GM18861 (cell line): Measurements from ENCODE around the gene TSEN34.
A peak's percentile ranks its signal among the peaks of the same experiment; 100 is the strongest.

Experiments
- ATAC-seq: cut with Tn5 transposase; IDR thresholded peaks from one replicate; pipeline ENCODE4 v1.9.1; 2021; ENCODE audit not compliant: unreplicated experiment

TSEN34 gene

DNA sequence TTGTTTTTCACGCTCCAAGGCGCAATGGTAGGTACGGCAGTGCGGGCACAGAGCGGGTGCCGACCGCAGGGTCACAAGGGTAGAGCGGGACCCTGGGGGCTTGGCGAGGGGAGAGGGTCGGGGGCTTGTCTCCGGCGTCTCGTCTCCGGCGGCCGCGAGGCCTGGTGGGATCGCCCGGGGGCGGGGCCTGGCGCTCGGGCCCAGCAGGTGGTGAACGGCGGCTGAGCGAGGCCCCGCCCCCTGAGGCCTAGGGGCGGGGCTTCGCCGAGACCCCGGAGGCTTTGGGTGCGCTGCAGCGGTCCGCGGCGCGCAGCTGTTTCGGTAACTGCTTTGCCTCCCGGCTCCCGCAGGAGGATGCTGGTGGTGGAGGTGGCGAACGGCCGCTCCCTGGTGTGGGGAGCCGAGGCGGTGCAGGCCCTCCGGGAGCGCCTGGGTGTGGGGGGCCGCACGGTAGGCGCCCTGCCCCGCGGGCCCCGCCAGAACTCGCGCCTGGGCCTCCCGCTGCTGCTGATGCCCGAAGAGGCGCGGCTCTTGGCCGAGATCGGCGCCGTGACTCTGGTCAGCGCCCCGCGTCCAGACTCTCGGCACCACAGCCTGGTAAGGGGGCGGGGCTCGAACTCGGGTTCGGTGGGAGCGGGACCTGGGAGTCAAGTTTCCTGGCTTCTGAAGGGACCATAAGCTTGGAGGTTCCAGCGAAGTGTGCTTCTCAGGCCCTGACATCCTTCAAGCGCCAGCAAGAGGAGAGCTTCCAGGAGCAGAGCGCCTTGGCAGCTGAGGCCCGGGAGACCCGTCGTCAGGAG lies at the start of gene TSEN34:
TSS of gene TSEN34 (plus strand) at position 298 of the 800 bp plus-strand sequence. CDS start at position 355, 57 bp downstream.
- peak; percentile 20 for ATAC-seq

DNA sequence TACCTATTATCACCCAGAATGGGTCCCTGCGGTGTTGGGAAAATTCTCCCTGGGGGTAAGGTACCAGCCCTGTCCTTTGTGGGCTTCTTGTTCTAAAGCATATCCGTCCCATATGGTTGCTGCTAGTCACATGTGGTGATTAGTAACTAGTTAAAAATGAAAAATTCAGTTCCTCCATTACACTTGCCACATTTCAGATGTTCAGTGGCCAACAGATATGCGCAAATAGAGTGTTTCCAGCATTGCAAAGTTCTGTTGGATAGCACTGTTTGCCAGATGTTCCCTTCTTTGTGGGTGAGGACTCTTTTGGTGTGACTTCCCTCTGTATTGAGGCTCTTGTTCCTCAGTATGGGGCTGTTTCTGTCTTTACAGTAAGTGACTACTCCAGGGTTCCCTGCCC lies 49.8 kb upstream of the TSEN34 start:
- ATAC-seq = no peak

DNA sequence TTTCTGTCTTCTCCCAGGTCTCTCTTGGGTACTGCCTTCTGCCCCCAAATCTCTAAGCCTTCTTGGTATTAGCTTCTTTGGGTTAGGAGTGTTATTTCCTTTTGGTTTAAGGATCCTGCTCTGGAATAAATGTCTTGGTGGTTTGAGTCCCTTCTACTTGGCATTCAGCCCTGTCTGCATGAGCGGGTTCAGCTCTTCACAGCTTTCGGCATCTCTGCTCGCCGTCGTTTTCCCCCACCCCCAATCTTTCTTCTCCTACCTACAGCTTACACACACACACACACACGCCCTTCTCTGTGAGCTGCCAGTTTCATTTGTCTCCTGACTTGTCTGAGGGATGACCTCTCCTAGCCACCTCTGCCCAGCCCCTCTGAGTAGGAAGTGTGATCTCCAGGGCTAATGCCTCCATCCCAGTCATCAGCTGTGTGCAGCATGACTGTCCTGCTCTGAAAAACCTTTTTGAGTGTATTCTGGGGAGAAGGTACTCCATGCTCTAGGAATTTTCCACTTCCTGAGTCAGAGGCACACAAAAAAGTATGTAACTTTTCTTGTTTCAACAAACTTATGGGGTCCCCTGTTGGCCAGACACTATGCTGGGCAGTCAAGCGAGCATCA lies 48.8 kb upstream of the TSEN34 start:
- ATAC-seq = no peak

DNA sequence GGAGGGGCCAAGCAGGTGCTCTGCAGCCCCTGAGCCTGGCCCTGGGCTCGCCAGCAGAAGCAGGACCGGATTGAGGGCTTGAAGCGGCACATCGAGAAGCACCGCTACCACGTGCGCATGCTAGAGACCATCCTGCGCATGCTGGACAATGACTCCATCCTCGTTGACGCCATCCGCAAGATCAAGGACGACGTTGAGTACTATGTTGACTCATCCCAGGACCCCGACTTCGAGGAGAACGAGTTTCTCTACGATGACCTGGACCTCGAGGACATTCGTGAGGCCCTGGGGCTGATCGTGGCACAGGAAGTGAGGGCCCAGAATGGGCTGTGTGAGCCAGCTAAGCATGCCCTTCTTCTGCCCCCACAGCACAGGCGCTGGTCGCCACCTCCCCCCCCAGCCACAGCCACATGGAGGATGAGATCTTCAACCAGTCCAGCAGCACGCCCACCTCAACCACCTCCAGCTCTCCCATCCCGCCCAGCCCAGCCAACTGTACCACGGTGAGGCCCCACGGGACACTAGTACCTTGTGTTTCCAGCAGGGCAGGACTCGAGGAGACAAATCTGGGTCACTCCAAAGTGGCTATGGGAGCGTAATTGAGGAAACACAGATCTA lies 45.5 kb upstream of the TSEN34 start:
- ATAC-seq = no peak

DNA sequence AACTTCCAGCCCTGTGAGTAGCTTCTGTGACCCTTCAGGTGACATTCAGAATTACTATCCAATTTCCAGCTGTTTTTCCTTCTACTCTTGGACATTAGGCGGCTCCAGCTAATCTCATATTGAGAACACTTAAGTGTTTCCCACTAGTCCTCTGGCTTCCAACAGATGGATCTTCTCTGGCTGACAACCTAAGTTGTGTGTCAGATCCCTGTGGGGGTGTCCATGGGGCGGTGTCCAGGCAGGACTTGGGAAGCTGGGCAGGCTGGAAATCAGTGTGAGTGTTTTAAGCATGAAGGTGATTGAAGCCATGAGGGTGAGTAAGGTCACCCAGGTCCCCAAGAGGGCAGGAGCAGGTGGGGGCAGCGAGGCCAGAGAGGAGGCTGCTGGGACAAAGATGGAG lies 43.4 kb upstream of the TSEN34 start:
- no peak for ATAC-seq

DNA sequence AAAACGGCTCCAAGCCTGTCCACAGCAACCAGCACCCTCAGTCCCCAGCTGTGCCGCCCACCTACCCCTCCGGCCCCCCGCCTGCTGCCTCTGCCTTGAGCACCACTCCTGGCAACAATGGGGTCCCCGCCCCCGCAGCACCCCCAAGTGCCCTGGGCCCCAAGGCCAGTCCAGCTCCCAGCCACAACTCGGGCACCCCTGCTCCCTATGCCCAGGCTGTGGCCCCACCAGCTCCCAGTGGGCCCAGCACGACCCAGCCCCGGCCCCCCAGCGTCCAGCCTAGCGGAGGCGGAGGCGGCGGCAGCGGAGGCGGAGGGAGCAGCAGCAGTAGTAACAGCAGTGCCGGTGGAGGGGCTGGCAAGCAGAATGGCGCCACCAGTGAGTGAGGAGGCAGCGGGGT lies 43.0 kb upstream of the TSEN34 start:
- ATAC-seq = no peak

DNA sequence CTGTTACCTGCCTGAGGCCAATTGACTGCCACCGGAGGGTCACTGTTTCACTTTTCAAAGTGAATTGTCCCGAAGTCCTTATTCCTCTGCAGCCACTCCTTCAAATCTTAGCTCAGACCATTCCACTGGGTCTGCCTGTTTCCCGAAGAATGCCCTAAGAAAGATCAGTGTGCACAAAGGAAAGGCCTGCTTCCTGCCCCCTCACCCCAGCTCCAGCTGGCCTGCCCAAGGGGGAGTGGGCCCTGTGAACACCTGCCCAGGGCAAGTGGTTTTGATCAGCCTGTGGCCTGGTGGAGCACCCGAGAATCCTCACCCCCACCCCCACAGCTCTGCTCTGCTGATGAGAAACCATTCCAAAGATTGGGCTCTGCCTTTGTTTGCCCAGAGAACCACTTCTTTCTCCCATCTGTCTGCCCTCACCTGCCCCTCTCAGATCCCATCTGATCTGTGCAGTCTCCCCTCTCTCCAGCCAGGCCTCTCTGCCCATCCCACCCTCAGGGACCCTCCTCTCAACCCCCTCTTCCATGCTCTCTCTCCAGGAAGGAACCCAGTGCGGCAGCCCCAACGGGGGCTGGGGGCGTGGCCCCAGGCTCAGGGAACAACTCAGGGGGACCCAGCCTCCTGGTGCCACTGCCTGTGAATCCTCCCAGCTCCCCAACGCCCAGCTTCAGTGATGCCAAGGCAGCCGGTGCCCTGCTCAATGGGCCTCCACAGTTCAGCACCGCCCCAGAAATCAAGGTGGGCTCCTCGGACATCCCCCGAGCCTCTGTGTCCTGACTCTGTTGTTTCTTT lies 41.9 kb upstream of the TSEN34 start:
- no peak for ATAC-seq

DNA sequence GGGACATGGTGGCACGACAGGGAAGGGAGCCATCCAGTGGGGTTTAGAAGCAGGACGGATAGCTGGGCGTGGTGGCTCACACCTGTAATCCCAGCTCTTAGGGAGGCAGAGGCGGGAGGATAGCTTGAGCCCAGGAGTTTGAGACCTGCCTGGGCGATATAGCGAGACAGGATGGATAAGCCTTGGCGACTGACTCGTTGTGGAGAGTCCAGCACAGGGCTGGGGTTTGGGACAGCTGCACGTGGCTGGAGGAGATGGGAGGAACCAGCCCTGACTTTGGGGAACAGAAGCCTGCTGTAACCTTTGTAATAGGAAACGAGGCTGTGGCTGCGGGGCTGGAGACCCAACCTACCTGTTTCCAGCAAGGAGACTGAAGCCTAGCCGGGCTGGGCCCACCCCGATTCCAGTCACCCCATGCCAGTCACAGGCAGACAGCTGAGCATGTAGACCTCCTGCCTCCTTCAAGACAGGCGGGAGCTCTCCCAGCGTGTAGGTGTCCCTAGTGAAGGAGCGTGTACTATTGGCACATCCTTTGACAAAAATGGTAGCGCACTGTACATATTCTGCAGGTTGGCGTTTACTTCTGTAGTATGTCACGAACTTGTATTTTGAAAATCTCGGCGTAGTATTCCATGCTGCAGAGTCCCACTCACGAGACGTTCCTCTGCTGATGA lies 39.6 kb upstream of the TSEN34 start:
- ATAC-seq = no peak

DNA sequence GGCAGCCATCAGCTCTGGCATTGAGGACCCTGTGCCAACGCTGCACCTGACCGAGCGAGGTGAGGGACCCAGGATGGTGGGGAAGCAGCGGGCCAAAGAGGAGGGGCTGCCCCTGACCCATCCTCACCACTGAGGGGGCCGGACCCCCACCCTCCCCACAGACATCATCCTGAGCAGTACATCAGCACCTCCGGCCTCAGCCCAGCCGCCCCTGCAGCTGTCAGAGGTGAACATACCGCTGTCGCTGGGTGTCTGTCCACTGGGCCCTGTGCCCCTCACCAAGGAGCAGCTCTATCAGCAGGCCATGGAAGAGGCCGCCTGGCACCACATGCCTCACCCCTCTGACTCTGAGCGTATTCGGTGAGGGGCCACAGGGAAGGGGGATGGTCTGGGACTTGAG lies 38.8 kb upstream of the TSEN34 start:
- no peak for ATAC-seq

DNA sequence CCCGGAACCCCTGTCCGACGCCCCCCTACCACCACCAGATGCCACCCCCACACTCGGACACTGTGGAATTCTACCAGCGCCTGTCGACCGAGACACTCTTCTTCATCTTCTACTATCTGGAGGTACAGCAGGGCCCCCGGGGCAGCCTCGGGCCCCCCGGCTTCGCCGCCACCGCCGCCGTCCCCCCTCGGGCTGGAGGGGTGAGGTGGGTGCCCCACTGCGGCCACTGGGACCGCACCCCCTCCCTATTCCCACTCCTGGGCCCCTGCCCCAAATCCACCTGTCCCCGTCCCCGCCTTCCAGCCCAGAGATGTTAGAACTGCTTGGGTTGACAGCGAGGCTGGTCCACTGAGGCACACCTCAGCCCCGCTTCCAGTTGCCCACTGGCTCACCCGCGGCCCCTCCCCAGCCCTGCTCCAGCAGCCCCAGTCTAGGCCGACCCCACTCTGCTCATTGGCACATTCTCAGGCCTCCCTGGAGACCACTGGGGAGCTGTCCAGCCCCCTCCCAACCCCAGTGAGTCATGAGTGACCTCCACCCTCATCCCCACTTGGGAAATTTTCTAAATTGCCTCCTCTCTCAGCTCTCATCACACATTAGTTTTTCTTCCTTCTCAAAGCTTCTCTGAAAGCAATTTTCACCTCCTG lies 38.1 kb upstream of the TSEN34 start:
- no peak for ATAC-seq

DNA sequence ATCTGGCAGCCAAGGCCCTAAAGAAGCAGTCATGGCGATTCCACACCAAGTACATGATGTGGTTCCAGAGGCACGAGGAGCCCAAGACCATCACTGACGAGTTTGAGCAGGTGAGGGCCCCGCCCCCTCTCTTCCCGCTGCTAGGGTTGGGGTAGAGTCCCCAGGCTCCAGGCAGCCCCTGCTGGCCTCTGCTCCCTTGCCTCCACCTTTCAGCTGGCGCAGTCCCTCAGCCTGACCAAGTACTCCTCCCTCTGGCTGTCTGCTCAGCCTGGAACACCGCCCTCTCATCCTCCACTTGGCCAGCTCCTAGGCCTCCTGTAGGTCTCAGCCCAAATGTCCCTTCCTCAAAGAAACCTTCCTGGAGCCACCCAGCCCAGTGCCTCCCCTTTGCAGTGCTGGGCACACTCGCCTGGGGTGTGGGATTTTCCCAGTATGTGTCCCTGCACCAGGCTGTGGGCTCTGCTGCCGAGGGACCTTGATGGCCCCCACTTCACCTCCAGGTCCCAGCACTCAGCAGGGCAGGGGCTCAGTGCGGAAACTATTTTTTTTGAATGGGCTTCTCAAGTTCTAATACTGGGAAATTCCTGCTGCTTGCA lies 37.3 kb upstream of the TSEN34 start:
- ATAC-seq = no peak

DNA sequence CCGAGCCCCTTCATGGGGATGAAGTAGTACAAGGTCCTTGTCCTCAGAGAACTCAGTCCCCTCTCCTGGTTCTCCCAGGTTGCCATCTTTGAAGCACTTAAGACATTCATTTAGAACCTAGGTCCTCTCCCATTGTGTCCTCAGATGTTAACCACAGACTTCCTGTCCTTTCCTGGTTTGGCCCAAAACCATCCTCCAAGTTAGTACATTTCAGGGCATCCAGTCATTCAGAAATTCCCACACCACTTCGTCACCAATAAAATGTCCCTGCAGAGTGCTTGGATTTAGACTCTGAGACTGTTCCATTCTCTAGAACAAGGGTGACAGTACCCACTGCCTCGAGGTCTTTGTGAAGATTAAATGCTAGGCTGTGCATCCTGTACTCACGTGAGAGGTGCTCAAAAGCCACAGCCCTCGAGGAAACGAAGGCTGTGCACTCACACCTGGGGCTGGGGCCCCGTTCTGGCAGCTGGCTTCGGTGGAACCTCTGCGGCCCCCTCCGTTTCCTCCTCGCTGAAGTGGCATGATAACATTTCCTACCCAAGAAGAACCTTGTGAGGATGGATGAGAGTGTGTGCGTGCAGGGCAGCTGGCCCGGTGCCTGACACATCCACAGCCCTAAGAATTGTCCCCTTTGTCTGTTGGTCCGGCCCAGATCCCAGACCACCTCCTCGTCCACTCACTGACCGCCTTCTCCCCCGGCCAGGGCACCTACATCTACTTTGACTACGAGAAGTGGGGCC lies 36.3 kb upstream of the TSEN34 start:
- no peak for ATAC-seq

DNA sequence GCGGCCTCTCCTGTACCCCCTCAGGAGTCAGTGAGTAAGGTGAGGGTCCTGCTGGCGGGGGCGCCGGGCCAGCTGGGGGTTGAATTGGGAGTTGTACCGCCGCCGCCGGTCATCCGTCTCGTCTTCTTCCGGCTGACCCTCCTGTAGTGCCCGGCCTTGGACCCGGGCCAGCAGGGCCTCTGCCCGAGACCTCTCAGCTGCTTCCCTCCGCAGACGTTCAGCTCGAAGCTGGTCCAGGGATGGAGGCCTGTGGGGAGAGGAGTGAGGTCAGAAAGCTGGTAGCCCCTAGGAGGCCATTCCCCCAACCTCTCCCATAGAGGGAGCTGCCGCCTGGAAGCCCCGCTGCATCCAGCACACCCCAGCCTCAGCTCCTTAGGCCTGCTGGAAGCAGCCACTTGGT lies 35.4 kb upstream of the TSEN34 start:
- no peak for ATAC-seq

DNA sequence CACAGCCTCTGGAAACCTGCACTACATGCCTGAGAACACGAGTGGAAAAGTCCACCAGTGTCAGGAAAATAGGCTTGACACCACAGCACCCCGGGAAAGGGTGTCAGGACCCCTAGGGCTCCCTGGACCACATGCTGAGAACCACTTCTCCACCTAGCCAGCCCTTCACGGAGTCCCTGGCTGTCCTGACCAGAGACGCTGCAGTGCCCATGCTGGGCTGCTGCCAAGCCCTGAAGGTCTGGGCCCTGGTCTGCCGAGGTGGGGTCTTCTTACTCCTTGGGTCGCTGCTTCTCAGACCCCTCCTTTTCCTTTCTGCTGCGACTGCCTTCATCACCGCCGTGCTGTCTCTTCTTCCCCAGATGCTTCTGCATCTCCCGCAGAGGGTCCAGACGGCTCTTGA lies 34.6 kb upstream of the TSEN34 start:
- no peak for ATAC-seq

DNA sequence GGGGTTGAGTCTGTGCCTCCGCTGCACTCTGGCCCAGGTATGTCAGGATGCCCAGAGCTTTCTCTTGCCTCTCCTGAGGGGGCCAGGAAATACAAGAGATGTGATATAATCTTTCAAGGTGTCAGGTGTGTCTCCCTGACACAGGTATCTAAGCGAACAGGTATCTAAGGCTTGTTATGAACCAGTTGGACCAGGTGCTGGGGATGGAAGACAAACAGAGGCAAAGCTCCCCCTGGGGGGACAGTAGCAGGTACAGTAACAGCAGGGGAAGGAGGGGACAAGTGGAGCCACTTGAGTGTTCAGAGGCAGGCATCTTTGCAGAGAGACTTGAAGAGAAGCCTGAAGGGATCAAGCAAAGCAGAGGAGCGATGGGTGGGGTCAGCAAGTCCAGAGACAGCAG lies 34.2 kb upstream of the TSEN34 start:
- no peak for ATAC-seq

DNA sequence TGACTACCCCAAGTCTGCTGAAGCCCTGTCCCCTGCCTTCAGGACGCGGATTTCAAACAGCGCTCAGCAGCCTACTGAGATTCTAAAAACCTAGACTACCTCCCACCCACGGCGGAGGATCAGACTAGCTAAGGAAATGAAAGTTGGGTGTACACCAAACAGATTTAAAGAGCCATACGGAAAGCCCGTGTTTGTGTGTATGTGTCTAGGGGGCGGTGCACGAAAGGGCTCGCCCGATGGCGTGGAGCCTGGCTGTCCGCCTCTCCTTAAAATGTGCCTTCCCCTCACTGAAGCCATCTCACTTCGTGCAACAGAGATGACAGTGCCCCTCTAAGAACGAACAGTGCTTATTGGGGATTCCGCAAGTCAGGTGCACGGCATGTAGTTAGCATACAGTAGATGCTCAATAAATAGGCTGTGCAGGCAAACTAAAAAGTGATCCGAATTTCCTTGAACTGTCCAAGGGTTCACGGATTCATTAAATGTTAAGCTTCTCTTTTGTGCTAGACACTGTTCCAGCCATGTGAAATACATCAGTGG lies 32.2 kb upstream of the TSEN34 start:
- no peak for ATAC-seq

DNA sequence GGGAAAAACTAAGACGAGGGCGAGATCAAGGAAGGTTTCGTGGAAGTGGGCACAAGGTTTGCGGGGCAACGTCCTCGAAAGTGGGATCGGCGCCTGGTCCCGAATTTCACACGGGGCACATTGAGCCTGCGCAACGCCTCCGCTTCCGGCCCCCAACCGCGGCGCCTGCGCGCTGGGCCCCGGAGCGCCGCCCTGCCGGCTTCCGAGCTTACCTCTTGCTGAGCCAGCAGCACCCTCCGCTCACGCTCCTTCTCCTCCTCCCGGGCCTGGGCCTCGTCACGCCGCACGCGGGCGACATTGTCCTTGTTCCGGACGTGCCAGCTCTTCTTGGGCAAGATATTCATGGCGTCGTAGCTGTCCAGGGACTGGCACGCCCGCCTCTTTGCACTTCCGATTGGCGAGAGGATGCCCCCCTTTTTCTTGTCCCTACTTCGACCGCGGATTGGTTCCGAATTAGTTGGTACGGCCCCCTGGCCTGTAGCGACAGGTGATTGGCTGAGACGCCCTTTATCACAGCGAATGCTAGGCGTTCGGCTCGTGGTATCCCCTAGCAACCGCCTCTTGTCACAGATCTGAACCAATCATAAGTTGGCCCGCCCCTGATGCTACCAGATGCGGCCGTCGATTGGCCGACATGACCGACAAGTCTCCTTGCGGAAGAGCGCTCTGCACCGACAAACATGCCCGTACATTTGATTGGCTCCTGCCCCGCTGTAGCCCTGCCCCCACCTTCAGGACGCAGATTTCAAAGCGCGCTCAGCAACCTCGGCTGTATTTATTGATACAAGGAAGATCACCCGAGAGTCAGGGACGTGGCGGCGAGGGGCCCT lies 31.5 kb upstream of the TSEN34 start, which contains the start of gene LENG1:
TSS of gene LENG1 (minus strand) at position 370 of the 830 bp plus-strand sequence. CDS start at position 344, 26 bp downstream.
- peak; percentile 89 for ATAC-seq

DNA sequence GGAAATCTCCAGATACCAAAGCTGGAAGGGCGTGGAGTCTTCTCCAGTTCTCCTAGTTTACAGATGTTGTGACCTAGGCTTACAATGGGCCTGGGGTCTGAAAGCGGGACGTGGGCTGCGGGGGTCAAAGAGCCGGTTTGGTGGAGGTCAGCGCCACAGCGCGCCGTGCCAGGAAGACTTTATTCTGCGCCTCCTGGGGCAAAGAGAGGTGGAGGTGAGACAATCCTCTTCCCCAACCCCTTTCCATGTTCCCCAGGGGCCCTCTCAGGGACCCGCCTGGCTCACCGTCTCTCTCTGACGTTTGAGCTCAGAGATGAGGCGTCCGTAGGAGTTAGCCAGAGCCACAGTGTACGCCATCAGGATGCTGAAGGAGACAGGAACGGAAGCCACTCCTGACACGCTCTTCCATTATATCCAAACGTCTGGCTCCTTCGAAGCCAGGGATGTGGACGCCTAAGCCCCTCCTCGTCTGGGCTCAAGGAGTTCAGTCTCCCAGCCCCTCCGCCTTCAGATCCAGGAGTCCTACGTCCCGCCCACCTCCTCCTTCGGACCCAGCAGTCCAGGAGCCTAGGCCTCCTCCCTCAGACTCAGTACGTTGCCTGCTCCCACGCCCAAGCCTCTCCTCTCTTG lies 30.8 kb upstream of the TSEN34 start:
- no peak for ATAC-seq
